H1 (cell line): ENCODE results near the gene ABHD1. TPM values are rescaled to one million over a fixed set of nuclear protein-coding genes. Genes with fewer than 3 reads are reported as not detected.

Experiments
- CTCF ChIA-PET: fragments of 300-600 bp; sonication (Branson Sonifier 250); formaldehyde crosslinking; loops from one replicate; lab custom pipeline; 2021; ENCODE audit not compliant: partially characterized antibody; lab: Charles Lee
- POLR2A ChIA-PET: fragments of 300-600 bp; sonication (Branson Sonifier 250); formaldehyde crosslinking; loops from one replicate; lab custom pipeline; 2021; ENCODE audit warnings: inconsistent platforms; ENCODE audit not compliant: partially characterized antibody; lab: Charles Lee
- DNase-seq, 2 experiments: peaks; one replicate each; pipeline versions ENCODE4 v3.0.0 to v3.0.0-alpha.2; 2010 to 2022; ENCODE audit warnings: low spot score in 2 of 2, low read depth in 1 of 2, mixed read lengths in 1 of 2
- FAIRE-seq: peaks from 2 replicates; lab custom pipeline; 2011; peaks lifted over from hg19 to GRCh38; lab: Jason Lieb, UNC
- H2AFZ ChIP-seq: 2 replicates; pipeline ENCODE4 v1.8.1; 2012; ENCODE audit warnings: low read length, inconsistent platforms
- H2AK5ac ChIP-seq: 2 replicates; pipeline ENCODE4 v1.6.1; 2013; ENCODE audit warnings: low read depth, low read length
- H2BK120ac ChIP-seq: replicated peaks from 2 replicates; pipeline ENCODE3; 2013; ENCODE audit warnings: low read depth, low read length, inconsistent platforms
- H2BK12ac ChIP-seq: 2 replicates; pipeline ENCODE4 v1.6.1; 2013; ENCODE audit warnings: low read depth, low read length
- H2BK15ac ChIP-seq: 2 replicates; pipeline ENCODE4 v1.6.1; 2013; ENCODE audit warnings: low read length
- H2BK20ac ChIP-seq: 2 replicates; pipeline ENCODE4 v1.6.1; 2013; ENCODE audit warnings: low read length
- H2BK5ac ChIP-seq: 2 replicates; pipeline ENCODE4 v1.6.1; 2013; ENCODE audit warnings: low read depth, low read length
- H3K14ac ChIP-seq: 2 replicates; pipeline ENCODE4 v1.6.1; 2013; ENCODE audit warnings: inconsistent platforms; ENCODE audit not compliant: insufficient read length
- H3K18ac ChIP-seq: 2 replicates; pipeline ENCODE4 v1.6.1; 2013; ENCODE audit warnings: low read length; ENCODE audit errors: extremely low read depth
- H3K23ac ChIP-seq: 2 replicates; pipeline ENCODE4 v1.6.1; 2013; ENCODE audit warnings: inconsistent platforms; ENCODE audit not compliant: insufficient read length
- H3K23me2 ChIP-seq: 2 replicates; pipeline ENCODE4 v1.6.1; 2013; ENCODE audit warnings: low read depth, low read length
- H3K27ac ChIP-seq: 2 replicates; pipeline ENCODE4 v1.6.1; 2011; ENCODE audit warnings: low read depth, low read length, inconsistent platforms
- H3K27me3 ChIP-seq, 4 experiments: replicated peaks in 1 of 4; 1 replicate in 1 of 4; 2 replicates in 3 of 4; pipeline versions ENCODE4 v1.6.1 to v1.8.1; 2011 to 2013; ENCODE audit warnings: low read length in 3 of 4, mild to moderate bottlenecking in 3 of 4, inconsistent platforms in 2 of 4, mixed read lengths in 2 of 4, moderate library complexity in 1 of 4; ENCODE audit not compliant: control insufficient read depth in 3 of 4, insufficient read depth in 3 of 4; ENCODE audit errors: extremely low read depth in 1 of 4
- H3K36me3 ChIP-seq, 4 experiments: 2 replicates each; pipeline versions ENCODE4 v1.6.1 to v1.8.1; 2011 to 2013; ENCODE audit warnings: mild to moderate bottlenecking in 4 of 4, low read length in 3 of 4, moderate library complexity in 2 of 4, control low read depth in 1 of 4, inconsistent platforms in 1 of 4; ENCODE audit not compliant: insufficient read depth in 4 of 4, control insufficient read depth in 2 of 4
- H3K4ac ChIP-seq: replicated peaks from 2 replicates; pipeline ENCODE3; 2013; ENCODE audit warnings: low read length, low read depth, mixed read lengths, inconsistent platforms; ENCODE audit not compliant: insufficient read length
- H3K4me1 ChIP-seq, 4 experiments: replicated peaks in 1 of 4; 1 replicate in 1 of 4; 2 replicates in 3 of 4; pipeline versions ENCODE4 v1.6.1 to v1.8.1; 2011 to 2013; ENCODE audit warnings: low read length in 3 of 4, inconsistent platforms in 2 of 4, mixed read lengths in 1 of 4; ENCODE audit not compliant: insufficient read depth in 4 of 4, control insufficient read depth in 3 of 4
- H3K4me2 ChIP-seq, 2 experiments: 2 replicates each; pipeline versions ENCODE4 v1.6.1 to v1.8.1; 2011 to 2013; ENCODE audit warnings: low read depth in 2 of 2, low read length in 2 of 2, control low read depth in 1 of 2, inconsistent platforms in 1 of 2, mild to moderate bottlenecking in 1 of 2; ENCODE audit not compliant: insufficient read depth in 1 of 2
- H3K4me3 ChIP-seq, 4 experiments: fragments of 200-600, 300-600 bp in 1 of 4; sonication (generic), shearing (Covaris generic), sonication (Bioruptor Twin) in 1 of 4; 2 replicates each; pipeline versions ENCODE4 v1.5.1 to v1.8.1; 2011 to 2016; ENCODE audit warnings: low read length in 4 of 4, low read depth in 3 of 4, control low read depth in 2 of 4, inconsistent platforms in 2 of 4, mild to moderate bottlenecking in 2 of 4, mixed read lengths in 1 of 4, moderate library complexity in 1 of 4; ENCODE audit not compliant: insufficient read depth in 2 of 4; ENCODE audit errors: extremely low read depth in 1 of 4
- H3K56ac ChIP-seq: replicated peaks from 2 replicates; pipeline ENCODE3; 2013; ENCODE audit warnings: low read depth, mild to moderate bottlenecking, mixed read lengths, low read length, inconsistent platforms; ENCODE audit not compliant: insufficient read length
- H3K79me1 ChIP-seq: 2 replicates; pipeline ENCODE4 v1.6.1; 2013; ENCODE audit warnings: low read depth, low read length, control low read depth
- H3K79me2 ChIP-seq, 2 experiments: 2 replicates each; pipeline versions ENCODE4 v1.6.1 to v1.8.1; 2012 to 2013; ENCODE audit warnings: low read length in 2 of 2, mild to moderate bottlenecking in 2 of 2, inconsistent platforms in 1 of 2; ENCODE audit not compliant: insufficient read depth in 2 of 2, control insufficient read depth in 1 of 2
- H3K9ac ChIP-seq, 4 experiments: replicated peaks in 1 of 4; 1 replicate in 1 of 4; 2 replicates in 3 of 4; pipeline versions ENCODE4 v1.6.1 to v1.8.1; 2011 to 2013; ENCODE audit warnings: low read depth in 3 of 4, low read length in 3 of 4, control low read depth in 2 of 4, mild to moderate bottlenecking in 2 of 4, moderate library complexity in 2 of 4, inconsistent platforms in 1 of 4; ENCODE audit errors: extremely low read depth in 1 of 4
- H3K9me3 ChIP-seq, 2 experiments: 2 replicates each; pipeline versions ENCODE4 v1.6.1 to v1.8.1; 2012 to 2013; ENCODE audit warnings: mild to moderate bottlenecking in 2 of 2, moderate library complexity in 2 of 2, control low read depth in 1 of 2, inconsistent platforms in 1 of 2, low read depth in 1 of 2, low read length in 1 of 2, mixed read lengths in 1 of 2; ENCODE audit not compliant: insufficient read depth in 2 of 2
- H4K20me1 ChIP-seq, 2 experiments: replicated peaks in 1 of 2; 2 replicates each; pipeline versions ENCODE3 to v1.8.1; 2011 to 2013; ENCODE audit warnings: inconsistent platforms in 2 of 2, low read length in 2 of 2, mild to moderate bottlenecking in 1 of 2; ENCODE audit not compliant: insufficient read depth in 2 of 2, control insufficient read depth in 1 of 2
- H4K5ac ChIP-seq: 2 replicates; pipeline ENCODE4 v1.6.1; 2013; ENCODE audit warnings: low read length, low read depth, mixed read lengths, inconsistent platforms; ENCODE audit not compliant: insufficient read length
- H4K8ac ChIP-seq: 2 replicates; pipeline ENCODE4 v1.8.0; 2013; ENCODE audit warnings: mild to moderate bottlenecking, moderate library complexity, low read length, inconsistent platforms; ENCODE audit not compliant: insufficient read depth; ENCODE audit errors: extremely low read depth
- H4K91ac ChIP-seq: replicated peaks from 2 replicates; pipeline ENCODE3; 2013; ENCODE audit warnings: low read length, mixed read lengths, inconsistent platforms; ENCODE audit not compliant: insufficient read length
- JUND ChIP-seq: IDR thresholded peaks from 2 replicates; pipeline ENCODE4 v1.6.1; 2011; ENCODE audit warnings: mild to moderate bottlenecking, improper control_type of control experiment, low read length
- WGBS, 2 experiments: shearing (Covaris generic) in 1 of 2; methylation state at CpG; one replicate each; pipeline versions ENCODE4 v1.1.6 to v1.1.7; 2013 to 2015; ENCODE audit warnings: low lambda C conversion rate in 2 of 2, mixed read lengths in 2 of 2, inconsistent platforms in 1 of 2, low coverage in 1 of 2, missing lambda C conversion rate in 1 of 2; ENCODE audit not compliant: insufficient replicate concordance in 2 of 2, insufficient coverage in 1 of 2, insufficient read length in 1 of 2; ENCODE audit errors: extremely low coverage in 1 of 2, missing lambda C conversion rate in 1 of 2; 5-methylcytosine and 5-hydroxymethylcytosine counted together
- polyA plus RNA-seq, 7 experiments: library from polyadenylated mRNA; depleted of rRNA in 3 of 7; stranded (reverse) in 5 of 7; unstranded in 2 of 7; fragments of >200 nt in 5 of 7; fragments of 200-250 nt in 2 of 7; gene quantifications; 1 replicate in 5 of 7; 2 replicates in 1 of 7; 4 replicates in 1 of 7; pipeline versions ENCODE4 v1.2.1 to v1.2.3, GENCODE V29; 2011 to 2013; ENCODE audit warnings: missing spikeins in 2 of 7, mixed read lengths in 2 of 7
- total RNA-seq: library from RNA; stranded (reverse); fragmentation: NEBNext Ultra II Directional; extraction: Animal tissue kit (Norgen Biotek cat#: 25700); gene quantifications from 2 replicates; pipeline ENCODE4 v1.2.1, GENCODE V29; 2021
- TF ChIP-seq, protein P1 (sequence below): IDR thresholded peaks from 2 replicates; pipeline ENCODE4 v1.6.1; 2011; ENCODE audit warnings: low read depth, mild to moderate bottlenecking, low read length; ENCODE audit not compliant: insufficient read depth

ABHD1 gene
- total and polyA plus RNA-seq, 2 of the 8 experiments (the other 6 are each of a cell fraction or from before 2014, with no cell fraction given), result 0.20 to 1.1 TPM

DNA sequence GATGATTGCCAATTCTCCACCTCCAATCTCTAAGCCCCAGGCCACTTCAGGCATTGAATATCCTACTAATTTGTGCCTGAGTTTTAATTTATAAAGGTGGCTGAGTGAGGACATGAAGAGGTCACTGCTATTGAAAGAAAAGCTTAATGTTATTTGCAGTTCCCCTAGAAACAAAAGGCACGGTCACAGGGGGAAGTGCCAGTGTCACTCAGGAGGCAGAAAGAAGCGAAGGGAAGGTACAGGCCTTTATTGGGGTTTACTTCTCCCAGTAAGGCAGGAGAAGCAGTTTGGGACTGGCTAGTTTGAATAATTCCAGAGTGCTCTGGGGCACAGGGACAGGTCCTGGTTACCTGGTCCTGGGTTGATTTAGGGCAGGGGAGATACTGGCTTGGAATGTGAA is 1.7 kb upstream of the ABHD1 start:
- H3K23me2 ChIP-seq, result peaks cover 15% of the 10 kb centered on the region
- H4K5ac ChIP-seq, result no peak overlapping the region
- no peak overlapping the region for H2BK5ac ChIP-seq
- no peaks in the 10 kb centered on the region for H3K79me2 ChIP-seq
- FAIRE-seq (no peak), DNase-seq (no peak)
- H3K79me1 ChIP-seq, result no peaks in the 10 kb centered on the region
- H3K9me3 ChIP-seq, result no peaks in the 10 kb centered on the region
- POLR2A ChIA-PET, result interaction anchor here (2.5 kb wide), 1 partner anchor 12 kb away, joined by 24 read pairs; the partner anchor contains the start of gene PREB
- no peak overlapping the region for H4K91ac ChIP-seq
- no peak overlapping the region for H3K9ac ChIP-seq
- H3K36me3 ChIP-seq, result no peaks in the 10 kb centered on the region
- H3K4ac ChIP-seq, result no peak overlapping the region
- no peak overlapping the region for H3K4me2 ChIP-seq
- H4K8ac ChIP-seq, result no peak overlapping the region
- H2AFZ ChIP-seq, result no peak overlapping the region
- H3K23ac ChIP-seq, result no peak overlapping the region
- CTCF ChIA-PET, result interaction anchor here (0.7 kb wide), 1 partner anchor 40 kb away, joined by 3 read pairs; no protein-coding TSS in a partner anchor
- H3K4me1 ChIP-seq, result peaks cover 0 to 19% (median 12%) of the 10 kb centered on the region in 4 experiments; a peak in 6 of 7 replicates
- no peaks in the 10 kb centered on the region for H4K20me1 ChIP-seq
- H2BK20ac ChIP-seq, result no peak overlapping the region
- peaks cover 8 to 63% (median 45%) of the 10 kb centered on the region in 4 experiments for H3K27me3 ChIP-seq
- no peak overlapping the region for H2AK5ac ChIP-seq
- H3K27ac ChIP-seq, result no peak overlapping the region
- no peak overlapping the region for H3K18ac ChIP-seq
- no peak overlapping the region for H2BK12ac ChIP-seq
- H3K56ac ChIP-seq, result no peak overlapping the region
- H3K4me3 ChIP-seq, result no peak overlapping the region
- H2BK120ac ChIP-seq, result no peak overlapping the region
- H3K14ac ChIP-seq, result no peak overlapping the region
- no peak overlapping the region for H2BK15ac ChIP-seq
- WGBS, 2 experiments, result 75% methylated on average over 2 of the region's 2 CpGs; no CpG with 5 or more reads in 1 of the 2 experiments
- no peak for TF ChIP-seq JUND
- TF ChIP-seq, protein P1, sequence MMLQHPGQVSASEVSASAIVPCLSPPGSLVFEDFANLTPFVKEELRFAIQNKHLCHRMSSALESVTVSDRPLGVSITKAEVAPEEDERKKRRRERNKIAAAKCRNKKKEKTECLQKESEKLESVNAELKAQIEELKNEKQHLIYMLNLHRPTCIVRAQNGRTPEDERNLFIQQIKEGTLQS, result no peak
